COLO668 (cell line): ENCODE results near the gene OSBPL10.

Source experiments
- DNase-seq: peaks from one replicate; lab custom pipeline; 2025; ENCODE audit not compliant: unreplicated experiment; lab: John Stamatoyannopoulos, UW

Gene OSBPL10

DNA sequence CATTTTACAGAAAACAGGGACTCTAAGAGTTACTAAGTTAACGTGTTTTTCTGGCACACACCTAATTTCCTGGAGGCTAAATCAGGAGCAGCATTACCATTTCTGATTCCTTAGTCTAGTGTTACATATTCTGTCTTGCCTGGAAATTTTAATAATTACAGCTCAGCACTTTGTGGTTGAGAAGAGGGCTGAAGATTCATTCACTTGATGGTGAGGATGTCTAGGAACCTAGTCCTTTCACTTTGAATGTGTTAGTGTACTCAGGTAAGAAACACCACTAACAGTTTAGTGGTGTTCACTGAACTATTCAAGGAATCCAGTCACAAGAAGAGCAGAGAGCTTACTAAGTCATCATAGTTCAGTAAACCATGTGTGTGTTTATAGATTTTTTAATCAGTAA, 345.5 kb downstream of the OSBPL10 start:
- DNase-seq, result no peak

DNA sequence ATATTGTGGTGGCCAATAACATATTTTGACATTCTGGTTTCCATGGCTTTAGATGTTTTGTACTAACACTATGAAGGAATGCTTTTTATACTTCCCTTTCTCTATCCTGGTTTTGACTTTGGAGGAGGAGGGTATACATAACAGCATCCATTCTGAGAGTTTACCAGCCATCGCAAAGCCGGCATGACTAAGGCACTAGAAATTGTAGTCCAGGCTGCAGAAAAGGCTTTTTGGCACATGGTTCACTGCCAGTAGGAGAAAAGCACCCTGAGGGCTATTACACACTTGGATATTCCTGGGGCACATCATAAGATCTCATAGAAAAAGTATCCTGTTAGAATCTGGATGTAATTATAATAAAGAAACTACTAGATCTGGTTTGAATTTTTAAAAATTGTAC, 346.6 kb downstream of the OSBPL10 start:
- DNase-seq, result no peak

DNA sequence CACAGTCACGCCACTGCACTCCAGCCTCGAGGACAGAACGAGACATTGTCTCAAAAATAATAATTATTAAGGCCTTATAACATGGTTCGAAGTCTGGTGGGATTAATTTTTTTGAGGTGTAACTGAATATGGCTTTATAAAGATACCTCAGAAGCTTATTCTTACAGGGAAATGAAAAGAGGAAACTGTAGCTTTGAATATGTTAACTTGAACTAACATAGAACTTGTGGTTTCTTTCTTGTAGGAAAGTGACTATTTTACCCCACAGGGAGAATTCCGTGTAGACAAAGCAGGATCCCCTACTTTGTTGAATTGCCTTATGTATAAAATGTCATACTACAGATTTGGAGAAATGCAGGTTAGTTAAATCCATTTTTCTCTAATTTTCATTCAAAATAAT, 352.0 kb downstream of the OSBPL10 start:
- DNase-seq, result no peak

DNA sequence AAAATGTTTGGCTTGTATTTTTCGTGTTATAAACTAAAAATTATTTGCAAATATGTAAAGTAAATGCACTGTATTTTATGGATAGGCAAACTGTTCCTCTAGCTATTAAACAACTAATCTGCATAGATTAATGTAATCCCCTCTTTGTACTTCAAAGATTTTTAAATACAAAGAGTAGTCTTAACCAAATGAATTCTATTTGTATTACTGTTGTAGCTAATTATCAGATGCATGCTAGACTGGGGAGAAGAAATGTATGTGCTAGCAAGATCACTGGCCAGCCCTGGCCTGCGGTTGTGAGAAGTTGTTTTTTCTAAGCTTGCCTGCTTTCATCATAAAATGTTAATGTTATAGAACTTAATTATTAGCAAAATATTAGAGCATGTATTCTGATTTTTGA, 355.7 kb downstream of the OSBPL10 start:
- DNase-seq, result no peak

DNA sequence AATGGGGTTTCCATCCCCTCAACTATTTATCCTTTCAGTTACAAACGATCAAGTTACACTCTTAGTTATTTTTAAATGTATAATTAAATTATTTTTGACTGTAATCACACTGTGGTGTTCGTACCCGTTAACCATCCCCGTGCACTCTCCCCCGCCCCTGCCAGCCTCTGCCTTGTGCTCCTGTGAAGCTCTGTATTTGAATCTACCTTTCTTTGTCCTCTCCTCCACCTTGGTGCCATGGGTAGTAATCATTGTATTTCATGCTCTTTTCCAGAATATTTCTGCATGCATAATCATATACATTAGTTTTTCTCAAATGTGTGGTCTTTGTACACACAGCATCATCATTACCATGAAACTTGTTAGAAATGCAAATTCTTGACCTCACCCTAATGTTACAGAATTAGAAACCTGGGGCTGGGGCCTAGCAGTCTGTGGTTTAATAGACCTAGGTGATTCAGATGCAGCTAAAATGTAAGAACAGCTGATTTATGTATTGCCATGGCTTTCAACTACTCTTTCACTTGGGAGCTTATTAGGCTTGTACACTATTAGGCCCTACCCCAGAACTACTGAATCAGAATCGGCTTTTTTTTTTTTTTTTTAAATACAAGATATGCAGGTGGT, 356.9 kb downstream of the OSBPL10 start:
- DNase-seq, result no peak

DNA sequence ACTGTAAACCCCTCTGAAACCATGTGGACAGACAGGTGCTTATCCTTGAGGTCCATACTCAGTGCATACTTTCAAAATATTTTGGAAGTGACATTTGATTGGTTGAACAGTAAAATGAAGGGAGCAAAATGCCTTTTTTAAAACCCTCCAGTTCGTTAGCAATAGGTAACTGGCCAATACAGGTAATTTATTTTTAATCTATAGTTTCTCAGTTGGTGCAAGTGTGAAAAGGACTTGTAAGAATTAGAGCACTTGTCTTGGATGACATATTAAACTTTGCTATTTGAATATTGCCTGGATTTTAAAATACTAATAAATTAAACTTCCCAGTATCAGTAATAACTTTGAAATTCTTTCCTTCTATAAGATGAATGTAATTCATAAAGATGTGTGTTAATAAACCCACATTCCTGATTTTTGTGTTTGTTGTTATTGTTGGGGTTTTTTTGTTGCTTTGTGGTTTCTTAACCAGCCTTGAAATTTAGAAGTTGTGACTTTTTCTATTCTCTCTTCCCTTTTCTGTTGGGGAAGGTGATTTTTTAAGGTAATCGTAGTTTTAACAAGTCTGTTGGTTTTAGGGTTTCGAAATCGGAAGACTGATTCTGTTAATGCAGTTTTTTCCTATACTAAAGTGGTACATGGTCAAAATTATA, 358.3 kb downstream of the OSBPL10 start:
- no peak for DNase-seq

DNA sequence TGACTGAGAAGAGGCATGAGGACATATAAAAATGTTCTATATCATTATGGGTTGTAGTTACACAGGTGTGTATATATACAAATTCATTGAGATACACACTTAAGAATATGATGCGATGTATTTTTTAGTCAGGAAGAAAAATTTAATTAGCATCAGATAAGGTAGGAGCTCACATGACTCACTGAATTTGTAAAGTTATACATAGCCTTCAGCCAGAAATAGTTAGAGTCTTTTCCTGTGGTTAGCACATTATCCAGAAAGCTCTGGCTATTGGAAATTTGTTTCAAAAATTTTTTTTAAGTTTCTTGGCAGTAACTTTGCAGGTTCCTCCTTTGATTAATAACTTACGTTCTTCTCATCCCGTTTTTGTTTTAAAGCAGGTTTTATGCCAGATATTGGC, 359.7 kb downstream of the OSBPL10 start:
- DNase-seq, result no peak

DNA sequence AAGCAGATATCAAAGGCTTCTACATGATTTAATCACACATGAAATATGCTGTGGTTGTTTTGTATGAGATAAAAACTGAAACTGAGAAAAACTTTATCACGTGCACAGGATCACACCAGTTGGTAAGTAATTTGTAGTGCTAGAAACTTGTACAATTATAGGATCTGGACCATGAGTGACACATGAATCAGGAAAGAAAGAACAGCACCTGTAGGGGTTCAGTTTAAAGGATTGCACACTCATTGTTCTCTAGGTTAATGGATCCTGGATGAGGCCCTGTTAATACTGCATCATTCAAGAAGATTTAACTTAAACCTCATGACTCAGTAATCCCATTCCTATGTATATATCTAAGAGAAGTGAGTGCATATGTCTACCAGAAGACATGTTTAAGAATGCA, 360.4 kb downstream of the OSBPL10 start:
- DNase-seq, result no peak

DNA sequence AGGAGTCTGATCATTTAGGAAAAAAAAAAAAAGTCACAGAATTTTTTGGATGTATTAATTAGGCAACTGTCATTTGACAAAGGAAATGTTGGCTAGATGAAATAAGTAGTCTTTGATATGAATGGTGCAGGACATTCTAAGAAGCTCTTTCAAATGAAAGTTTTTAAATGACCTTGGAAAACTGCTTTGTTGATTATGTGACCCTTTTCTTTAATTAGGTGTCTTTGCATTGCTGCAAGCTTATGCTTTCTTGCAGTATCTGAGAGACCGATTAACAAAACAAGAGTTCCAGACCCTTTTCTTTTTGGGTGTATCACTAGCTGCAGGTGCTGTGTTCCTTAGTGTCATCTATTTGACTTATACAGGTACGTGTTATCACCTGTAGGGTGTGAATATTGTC, 364.4 kb downstream of the OSBPL10 start:
- DNase-seq, result no peak

DNA sequence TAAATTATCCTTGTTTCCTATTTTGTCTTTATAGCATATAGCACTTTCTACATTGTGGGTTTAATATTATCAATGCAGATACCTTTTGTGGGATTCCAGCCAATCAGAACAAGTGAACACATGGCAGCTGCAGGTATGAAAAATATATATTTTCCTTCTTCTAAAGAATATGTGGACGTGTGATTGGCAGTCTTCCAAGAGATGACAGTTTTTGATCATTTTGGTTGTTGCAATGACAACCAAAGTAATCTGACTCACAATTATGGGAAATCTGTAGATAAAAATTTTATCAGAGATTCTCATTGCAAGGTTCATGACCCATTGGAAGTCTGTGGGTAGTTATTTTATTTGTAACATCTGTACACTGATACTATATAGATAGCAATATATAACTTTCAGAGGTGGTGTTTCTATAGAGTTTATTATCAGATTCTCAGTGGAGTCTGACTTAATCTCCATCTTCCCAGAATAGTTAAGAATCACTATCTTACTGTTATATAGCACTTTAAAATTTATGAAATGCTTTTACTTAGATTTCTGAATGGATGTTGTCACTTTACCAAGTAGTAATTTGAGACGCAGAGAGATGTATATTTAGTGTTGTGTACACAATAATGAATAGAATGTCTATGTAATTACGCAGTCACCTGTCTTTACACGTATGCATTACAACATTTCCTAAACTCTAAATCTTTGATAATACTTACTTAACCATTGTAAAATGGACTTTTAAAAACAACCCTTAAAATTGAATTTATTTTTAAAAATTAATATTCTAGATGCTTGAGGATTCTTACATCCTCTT, 365.8 kb downstream of the OSBPL10 start:
- DNase-seq, result no peak

DNA sequence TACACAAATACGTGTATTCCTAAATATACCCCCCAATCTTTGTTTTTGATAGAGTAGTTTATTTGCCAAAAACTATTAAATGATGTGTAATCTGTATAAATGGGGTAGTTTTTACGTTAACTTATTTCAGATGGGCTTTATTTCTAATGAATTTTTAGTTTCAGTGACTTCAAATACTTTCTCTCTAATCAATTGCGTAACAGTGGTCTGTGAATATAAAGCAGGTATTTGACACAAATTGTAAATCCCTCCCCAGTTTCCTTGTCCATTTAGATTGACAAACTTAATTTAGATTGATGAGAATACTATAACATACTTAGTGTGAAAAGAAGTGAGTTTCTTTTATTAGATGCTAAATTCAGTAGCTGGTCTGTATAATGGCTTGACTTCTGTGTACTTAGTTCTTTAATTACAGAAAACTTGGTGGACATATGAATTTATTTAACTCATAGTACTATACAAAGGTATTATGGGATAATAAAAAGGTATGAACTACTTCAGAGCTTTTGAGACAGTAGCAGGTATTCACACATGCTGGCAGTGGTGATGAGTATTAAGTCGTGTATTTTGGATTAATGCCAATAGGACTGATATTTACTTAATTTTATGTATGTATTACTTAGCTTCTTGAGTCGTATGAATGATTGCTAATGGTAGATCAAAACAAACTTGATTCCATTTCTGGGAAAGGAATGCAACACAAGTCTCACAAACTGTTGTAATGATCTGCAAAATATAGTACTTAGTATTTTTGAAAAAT, 366.7 kb downstream of the OSBPL10 start:
- no peak for DNase-seq

DNA sequence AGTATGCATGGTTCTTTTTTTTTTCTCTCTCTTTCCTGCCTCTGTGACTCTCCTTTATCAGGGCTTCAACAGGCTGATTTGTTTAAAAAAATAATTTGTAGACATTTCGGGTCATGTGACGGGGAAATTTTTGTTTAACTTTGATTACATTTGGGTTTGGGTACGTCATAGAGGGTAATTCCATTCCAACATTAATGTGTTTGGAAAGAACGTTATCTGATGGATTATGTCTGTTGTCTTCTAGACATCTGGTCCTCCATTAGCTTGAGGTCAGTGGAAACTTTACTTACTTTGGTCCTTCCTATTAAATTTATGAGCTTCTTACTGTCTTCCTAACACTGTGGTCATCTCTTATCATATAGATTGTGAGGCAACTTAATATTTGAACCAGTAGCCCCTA, 367.4 kb downstream of the OSBPL10 start:
- no peak for DNase-seq

DNA sequence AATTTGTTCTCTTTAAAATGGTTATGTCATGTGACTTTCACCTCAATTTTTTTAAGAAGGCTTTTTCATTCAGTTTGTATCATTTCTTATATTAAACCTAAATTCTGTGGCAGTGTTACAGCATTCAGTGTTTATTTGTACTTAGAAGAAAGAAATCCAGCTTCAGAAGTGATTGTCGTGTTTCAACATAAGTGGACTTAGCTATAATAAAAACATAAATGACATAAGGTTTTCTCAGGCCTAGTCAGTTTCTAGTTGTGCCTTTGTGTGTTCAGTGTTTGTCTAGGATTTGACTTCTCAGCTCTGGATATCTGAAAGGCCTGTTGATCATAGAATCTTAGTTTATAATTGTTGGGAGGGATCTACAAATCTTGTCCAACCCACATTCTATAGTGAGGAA, 367.9 kb downstream of the OSBPL10 start:
- DNase-seq, result no peak
